ENCODE results near the gene FAM43B.
A peak's percentile ranks its signal among the peaks of the same experiment; 100 is the strongest.

DNA sequence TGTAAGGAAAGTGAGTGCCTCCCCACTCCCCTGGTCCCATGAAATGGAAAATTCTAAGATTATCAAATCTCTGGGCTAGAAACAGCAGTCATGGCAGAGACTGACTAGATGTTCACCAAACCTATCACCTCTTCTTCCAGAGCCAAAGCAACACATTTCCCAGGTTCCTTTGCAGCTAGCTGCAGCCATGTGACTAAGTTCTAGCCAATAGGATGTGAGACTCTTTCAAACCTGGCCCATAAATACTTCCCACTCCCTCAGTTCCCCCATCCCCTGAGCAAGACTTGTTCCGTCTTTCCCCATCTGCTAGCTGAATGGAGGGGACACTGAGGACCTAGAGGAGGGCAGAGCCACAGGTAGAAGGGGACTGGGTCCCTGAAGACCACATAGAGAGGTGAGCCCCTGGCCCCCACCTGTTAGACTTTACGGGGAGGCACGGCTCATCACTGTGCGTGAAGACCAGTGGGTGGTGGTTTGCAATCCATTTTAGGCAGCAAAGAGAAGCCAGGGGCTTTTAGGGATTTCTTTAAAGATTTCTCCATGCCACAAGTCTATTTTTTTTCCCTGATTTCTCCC, 17.2 kb downstream of the FAM43B start:
- TF ChIP-seq MAX (IDR thresholded peaks at IDR 0.05): no peak
- no peak for TF ChIP-seq EP300 (IDR thresholded peaks at IDR 0.05; ENCODE audit: borderline replicate concordance)
- no peak for TF ChIP-seq RAD21 (IDR thresholded peaks at IDR 0.05; ENCODE audit: low read depth)
- no peak for TF ChIP-seq YY1 (IDR thresholded peaks at IDR 0.05; ENCODE audit: low read depth)
- TF ChIP-seq, protein P1, sequence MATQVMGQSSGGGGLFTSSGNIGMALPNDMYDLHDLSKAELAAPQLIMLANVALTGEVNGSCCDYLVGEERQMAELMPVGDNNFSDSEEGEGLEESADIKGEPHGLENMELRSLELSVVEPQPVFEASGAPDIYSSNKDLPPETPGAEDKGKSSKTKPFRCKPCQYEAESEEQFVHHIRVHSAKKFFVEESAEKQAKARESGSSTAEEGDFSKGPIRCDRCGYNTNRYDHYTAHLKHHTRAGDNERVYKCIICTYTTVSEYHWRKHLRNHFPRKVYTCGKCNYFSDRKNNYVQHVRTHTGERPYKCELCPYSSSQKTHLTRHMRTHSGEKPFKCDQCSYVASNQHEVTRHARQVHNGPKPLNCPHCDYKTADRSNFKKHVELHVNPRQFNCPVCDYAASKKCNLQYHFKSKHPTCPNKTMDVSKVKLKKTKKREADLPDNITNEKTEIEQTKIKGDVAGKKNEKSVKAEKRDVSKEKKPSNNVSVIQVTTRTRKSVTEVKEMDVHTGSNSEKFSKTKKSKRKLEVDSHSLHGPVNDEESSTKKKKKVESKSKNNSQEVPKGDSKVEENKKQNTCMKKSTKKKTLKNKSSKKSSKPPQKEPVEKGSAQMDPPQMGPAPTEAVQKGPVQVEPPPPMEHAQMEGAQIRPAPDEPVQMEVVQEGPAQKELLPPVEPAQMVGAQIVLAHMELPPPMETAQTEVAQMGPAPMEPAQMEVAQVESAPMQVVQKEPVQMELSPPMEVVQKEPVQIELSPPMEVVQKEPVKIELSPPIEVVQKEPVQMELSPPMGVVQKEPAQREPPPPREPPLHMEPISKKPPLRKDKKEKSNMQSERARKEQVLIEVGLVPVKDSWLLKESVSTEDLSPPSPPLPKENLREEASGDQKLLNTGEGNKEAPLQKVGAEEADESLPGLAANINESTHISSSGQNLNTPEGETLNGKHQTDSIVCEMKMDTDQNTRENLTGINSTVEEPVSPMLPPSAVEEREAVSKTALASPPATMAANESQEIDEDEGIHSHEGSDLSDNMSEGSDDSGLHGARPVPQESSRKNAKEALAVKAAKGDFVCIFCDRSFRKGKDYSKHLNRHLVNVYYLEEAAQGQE (IDR thresholded peaks at IDR 0.05; ENCODE audit: low read depth): no peak
- TF ChIP-seq TEAD4 (IDR thresholded peaks at IDR 0.05): no peak
- TF ChIP-seq TAF1 (IDR thresholded peaks at IDR 0.05; ENCODE audit: low read depth): no peak
- 0 out of 2 replicates have a peak, but pooled peaks have one; percentile 31 for TF ChIP-seq USF1 (IDR thresholded peaks at IDR 0.05)
- no peak for TF ChIP-seq ZBTB7A (IDR thresholded peaks at IDR 0.05; ENCODE audit: low read depth)
- TF ChIP-seq EGR1 (IDR thresholded peaks at IDR 0.05): no peak
- no peak for TF ChIP-seq CEBPB (IDR thresholded peaks at IDR 0.05)
- TF ChIP-seq FOXM1 (IDR thresholded peaks at IDR 0.05; ENCODE audit: borderline replicate concordance, low read depth): no peak
- no peak for TF ChIP-seq NFIC (IDR thresholded peaks at IDR 0.05)
